GM18519 (cell line): ENCODE measurements around the gene YIPF7.

Source experiments
- ATAC-seq: cut with Tn5 transposase; IDR thresholded peaks from one replicate; pipeline ENCODE4 v1.9.1; 2021; ENCODE audit warnings: mild to moderate bottlenecking, moderate library complexity; ENCODE audit not compliant: unreplicated experiment, low FRiP score

Gene YIPF7

DNA sequence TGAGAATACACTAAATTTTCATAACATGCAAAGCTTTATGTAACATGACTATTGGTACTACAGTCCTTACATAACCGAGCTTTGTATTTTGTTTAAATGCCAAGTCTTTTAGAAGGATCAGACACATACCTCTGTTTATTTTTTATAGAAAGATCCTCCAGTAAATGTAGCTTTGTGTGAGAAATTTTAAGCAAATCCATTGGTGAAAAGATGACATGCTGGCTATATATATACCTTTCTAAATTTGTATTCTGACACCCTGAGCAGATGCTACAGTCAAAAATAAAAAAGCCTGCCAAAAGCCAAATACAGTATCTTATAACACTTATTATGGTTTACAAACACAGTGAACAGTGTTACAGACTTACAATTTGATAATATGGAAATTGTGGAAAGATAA is at the start of gene YIPF7:
Gene YIPF7 (minus strand): TSS at position 201 of the 400 bp plus-strand sequence. CDS start 1,525 bp downstream, outside the sequence.
- no peak for ATAC-seq

DNA sequence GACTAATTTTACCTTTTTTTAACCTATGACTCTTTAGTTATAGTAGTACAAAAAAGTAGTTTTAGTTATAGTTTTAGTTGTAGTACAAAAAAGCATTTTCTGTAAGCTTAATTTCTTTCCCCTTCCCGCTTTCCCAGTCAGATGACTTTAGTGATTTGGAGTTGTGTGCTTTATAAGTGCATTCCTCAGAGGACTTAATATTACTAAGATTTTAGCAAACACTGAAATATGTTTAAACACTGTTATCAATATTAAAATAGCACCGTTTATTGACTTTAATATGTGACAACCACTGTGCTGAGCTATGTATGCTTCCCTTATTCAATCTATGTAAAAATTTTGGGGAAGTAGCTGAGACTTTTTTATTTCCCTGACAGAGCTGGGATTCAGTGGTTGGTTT is 49.6 kb upstream of the YIPF7 start:
- no peak for ATAC-seq

DNA sequence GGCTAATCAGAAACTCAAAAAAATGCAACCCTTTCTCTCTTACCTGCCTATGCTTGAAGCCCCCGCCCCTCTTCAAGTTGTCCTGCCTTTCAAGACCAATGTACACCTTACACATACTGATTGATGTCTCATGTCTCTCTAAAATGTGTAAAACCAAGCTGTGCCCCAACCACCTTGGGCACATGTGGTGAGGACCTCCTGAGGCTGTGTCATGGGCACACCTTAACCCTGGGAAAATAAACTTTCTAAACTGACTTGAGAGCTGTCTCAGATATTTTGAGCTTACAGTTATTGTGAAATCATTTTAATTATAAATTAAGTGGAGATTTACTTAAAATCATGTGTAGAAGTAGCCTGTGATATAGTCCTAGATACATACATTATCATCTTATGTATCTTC is 49.0 kb upstream of the YIPF7 start:
- ATAC-seq = no peak

DNA sequence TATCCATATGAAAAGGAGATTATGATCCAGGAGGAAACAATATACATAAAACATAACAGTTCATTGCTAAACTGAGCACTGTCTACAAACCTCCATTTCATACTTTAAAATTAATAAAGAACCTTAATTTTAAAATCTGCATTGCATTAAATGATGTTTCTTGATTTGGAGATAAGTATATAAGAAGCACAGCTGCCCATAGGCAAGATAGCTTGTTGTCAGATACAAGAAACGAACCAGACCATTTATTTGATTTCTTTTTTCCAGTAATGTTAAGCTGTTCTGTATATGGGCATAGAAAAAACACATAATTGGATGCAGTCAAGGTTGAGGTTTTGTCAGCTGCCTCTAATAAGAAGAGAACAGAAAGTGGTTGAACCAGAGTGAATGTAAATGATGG is 33.2 kb upstream of the YIPF7 start:
- ATAC-seq = no peak

DNA sequence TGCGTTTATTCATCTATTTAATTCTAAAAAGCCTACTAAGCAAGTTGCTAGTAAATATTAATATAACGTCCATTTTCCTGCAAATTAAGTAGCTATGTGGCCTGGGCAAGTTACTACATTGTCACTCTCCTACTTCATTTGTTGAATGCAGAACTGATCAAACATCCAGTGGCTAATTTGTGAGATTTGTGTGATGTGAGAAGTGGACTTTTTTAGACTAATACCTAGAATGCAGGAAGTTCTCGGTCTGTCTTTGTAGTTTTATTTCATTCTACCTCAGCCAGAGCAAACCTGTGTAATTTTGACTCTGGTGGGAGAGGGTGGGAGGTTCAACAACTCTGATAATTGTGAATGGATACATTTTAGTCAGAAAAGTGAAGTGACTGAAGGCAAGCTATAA is 27.6 kb upstream of the YIPF7 start:
- ATAC-seq = no peak

DNA sequence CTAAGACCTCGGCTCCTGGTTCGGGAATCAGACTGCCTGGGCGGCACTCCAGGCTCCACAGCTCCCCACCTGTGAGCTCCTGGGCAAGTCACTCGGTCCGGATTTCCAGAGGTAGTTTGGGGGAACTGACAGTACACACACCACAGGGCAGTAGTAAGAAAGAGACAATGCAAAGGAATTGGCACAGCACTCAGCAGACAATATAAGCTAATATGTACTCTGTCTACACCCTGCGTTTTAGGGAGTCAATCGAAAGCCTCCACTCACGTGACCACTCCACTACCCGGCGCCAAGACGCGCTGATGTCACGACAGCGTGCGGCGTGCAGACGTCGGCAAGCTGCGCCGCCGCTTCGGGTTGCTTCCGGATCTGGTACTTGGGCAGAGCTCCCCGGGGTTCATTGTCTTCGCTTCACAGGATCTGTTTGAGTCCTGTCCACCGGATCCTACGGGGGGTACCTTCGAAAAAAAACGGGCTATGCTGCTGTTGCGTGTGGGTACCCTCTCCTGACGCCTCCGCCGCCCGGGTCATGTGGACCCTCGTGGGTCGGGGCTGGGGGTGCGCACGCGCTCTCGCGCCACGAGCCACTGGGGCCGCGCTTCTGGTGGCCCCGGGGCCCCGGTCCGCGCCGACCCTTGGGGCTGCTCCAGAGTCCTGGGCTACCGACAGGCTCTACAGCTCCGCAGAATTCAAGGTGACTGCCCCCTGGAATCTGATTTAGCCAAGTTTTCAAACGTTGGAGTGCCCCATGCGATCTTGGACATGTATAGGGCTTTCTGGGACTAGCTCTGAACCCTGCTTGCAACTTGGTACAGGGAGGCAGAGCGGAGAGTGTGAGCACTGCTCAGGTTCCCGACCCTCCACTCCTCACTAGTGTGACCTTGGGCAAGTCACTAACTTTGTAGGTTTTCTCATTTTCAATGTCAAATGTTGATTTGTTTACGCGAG is 26.9 kb upstream of the YIPF7 start, which contains the start of gene GUF1:
Gene GUF1 (plus strand): TSS at position 327 of the 948 bp plus-strand sequence. CDS start 203 bp downstream, at position 530.
- ATAC-seq = peak; percentile 93

DNA sequence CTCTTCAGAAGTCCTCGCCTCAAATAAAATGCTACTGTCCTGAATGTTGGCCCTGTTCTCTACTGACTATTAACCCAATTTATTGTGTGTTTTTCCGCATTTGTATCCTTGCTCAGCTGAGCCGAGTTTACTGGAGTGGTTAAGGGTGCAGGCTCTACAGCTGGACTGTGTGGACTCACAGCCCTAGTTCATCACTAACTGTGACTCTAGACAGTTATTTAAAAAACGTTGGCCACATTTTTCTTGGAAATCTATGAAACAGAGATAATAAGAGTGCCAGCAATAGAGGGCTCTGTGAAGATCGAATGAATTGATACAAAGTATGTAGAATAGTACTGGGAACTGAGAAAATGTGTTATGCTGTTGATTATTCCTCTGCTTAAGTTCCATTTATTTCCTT is 23.9 kb upstream of the YIPF7 start:
- ATAC-seq = no peak

DNA sequence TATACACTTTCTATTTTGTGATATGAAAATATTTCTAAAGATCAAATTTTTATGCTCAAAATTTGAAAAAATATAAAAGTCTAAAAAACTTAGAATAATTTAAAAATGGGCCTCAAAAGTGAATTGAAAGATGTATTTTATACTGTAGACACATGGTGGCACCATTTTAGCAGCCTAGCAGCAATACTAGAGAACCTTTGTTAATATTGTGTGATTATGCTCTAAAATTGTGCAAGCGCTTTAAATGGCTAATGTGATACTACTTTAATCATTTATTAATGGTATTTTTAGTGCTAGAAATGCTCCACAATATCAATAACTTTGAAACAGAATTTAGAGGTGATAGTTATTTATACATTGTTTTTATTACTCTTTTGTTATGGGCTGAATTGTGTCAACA is 23.0 kb upstream of the YIPF7 start:
- no peak for ATAC-seq

DNA sequence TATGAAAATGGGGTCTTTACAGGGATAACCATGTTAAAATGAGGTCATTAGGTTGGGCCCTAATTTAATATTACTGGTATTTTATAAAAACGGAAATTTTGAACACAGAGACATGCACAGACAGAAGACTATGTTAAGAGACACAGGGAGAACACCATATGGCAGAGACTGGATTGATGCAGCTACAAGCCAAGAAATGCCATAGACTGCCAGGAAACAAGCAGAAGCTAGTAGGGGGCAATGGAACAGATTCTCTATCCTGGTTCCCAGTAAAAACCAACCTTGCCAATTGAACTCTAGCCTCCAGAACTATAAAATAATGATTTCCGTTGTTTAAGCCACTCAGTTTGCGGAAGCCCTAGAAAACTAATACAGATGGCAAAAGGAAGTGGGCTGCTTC is 20.2 kb upstream of the YIPF7 start:
- no peak for ATAC-seq

DNA sequence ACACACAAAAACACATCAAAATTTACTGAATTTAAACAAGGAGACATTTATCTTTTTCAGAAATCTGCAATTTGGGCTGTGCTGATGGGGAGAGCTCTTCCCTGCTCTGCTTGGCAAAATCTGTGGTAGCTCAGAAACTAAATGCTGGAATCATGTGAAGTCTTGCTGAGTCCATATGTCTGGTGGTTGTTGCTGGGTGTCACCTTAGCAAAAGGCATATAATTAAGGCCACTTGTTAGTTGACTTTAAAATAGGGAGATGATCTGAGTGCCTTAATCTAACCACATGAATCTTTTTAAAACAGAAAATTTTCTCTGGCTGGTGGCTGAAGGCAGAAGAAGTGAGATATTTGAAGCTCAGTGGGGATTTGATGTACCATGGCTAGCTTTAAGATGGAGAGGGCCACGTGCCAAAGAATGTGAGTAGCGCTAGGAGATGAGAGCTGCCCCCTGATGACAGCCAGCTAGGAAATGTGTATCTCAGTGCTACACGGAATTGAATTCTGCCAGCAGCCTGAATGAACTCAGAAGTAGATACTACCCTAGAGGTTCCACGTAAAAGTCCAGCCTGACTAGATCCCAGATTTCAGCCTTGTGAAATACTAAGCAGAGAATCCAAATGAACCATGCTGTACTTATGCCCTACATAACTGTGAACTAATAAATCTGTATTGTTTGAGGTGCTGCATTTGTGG is 19.2 kb upstream of the YIPF7 start:
- ATAC-seq = no peak

DNA sequence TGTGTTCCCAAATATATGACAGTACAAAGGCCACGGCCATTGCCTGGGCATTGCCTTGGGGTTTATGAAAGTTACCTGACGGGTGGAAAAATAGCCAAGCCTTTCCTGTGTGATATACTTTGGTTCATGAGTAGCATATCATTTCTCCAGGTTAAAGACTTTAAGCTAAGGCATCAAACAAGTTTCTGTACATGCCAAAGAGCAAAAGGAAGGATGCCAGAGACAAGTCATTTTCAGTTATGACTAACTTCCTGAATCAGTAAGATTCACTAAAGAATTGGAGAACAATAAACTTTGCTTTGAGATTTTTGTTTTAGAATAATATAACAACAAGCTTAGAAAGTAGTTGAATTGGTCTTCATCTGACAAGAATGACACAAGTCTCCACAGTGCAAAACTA is 17.1 kb upstream of the YIPF7 start:
- no peak for ATAC-seq

DNA sequence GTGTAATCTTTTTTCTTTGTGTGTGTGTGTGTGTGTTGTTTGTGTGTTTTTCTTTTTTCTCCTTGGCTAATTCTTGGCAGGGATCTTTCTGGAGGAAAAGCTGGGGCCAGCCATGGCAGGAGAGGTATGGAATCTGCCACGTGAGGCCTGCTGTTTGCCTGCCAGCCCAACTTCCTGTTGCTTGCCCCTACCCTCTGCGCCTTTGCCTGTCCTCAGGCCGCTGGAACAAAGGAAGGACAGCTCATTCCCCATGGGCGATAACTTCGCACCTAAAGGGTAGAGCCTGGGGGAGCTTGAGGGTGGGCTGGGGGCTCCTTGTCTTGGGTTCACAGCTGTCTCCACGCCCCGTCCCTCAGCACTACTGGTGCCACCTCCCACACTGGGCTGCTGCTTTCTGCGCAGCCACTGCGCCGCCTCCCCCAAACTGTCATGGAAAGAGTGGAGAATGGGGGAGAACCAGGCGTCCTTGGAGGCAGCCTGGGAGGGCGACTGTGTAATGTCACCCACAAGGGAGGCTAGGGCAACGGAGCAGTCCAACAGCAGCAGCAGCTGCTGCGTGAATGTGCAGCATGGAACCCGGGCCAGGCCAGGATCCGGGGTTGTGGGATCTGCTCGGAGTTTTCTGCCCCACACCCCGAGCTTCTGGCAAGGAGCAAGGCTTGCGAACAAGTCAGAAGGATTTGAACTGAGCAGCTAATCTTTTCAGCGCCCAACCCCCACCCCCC is 12.3 kb upstream of the YIPF7 start:
- no peak for ATAC-seq

DNA sequence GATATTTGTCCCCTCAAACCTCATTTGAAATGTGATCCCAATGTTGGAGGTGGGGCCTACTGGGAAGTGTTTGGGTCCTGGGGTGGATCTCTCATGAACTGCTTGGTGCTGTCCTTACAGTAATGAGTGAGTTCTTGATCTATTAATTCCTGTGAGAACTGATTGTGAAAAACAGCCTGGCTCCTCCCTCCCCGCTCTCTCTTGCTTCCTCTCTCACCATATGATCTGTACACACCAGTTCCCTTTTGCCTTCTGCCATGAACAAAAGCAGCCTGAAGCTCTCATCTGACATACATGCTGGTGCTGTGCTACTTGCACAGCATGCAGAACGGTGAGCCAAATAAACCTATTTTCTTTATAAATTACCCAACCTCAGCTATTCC is 11.2 kb upstream of the YIPF7 start:
- peak; percentile 88 for ATAC-seq

DNA sequence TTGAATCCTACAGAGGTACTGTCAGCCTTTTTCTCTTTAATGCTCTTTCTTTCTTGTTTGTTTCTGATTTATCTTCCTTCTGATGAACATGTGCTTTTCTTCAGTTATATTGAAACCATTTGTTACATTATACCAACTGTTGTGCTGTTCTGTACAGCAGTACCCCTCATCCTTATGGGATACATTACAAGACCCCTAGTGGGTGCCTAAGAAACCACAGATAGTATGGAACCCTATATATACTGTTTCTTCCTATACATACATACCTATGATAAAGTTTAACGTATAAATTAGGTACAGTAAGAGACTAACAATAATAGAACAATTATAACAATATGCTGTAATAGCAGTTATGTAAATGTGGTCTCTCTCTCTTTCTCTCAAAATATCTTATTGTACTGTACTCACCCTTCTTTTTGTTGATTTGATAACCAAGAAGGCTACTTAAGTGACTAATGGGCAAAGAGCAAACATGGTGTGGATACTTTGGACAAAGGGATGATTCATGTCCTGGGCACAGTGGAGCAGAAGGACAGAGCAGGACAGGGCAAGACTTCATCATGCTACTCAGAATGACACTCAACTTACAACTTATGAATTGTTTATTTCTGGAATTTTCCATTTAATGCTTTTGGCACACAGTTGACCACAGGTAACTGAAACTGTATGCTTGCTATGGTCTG is 10.7 kb upstream of the YIPF7 start:
- no peak for ATAC-seq

DNA sequence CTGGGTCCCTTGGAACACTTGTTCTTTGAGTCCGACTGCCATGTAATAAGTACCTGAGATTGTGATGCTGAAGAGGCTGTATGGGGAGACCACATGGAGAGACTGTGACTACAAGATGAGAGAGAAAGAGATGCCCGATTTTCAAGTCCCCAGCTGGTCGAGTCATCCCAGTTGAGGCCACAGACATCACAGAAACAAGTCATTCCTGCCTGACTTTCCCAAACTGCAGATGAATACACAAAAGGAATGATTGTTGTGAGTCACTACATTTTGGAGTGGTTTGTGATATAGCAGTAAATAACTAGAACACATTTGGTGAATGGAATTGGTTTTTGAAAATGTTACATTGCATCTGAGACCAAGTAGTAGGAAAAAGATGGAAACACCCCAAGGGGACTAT is 9.0 kb upstream of the YIPF7 start:
- no peak for ATAC-seq

DNA sequence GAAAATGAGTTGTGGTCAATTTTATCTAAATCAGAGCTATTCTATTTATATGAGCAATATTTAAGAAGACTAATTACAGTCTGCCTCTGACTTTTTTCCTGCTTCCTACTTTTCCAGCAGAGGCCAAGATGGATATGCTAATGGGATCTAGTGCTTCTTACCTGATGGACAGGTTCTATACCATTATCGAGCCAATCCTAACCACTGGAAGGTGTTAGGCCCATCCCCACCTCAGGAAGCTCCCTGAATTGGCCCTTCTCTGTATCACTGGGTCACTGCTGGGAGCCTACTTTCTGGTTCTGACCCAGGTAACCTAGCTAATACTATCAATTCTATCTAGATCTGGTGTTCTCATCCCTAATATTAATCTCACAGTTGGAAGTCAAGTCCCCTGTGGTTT is 577 bp upstream of the YIPF7 start:
- no peak for ATAC-seq

DNA sequence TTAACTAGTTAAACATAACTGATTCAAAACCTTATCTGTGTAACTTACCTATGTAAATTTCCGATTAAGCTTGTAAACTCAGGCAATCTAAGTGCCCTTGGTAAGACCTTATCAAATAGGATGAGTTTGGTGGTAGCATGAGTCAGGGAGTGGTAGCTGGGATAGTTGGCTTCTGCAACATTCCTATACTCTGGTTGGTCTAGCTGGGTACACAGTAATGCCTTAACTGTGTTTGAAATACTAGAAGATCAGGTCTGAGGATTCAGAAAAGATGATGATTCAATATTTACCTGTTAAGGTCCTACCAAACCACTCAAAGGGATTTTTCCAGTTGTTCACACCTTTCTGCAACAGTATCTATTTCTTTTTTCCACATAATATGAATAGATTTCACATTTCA is 5.3 kb downstream of the YIPF7 start:
- no peak for ATAC-seq

DNA sequence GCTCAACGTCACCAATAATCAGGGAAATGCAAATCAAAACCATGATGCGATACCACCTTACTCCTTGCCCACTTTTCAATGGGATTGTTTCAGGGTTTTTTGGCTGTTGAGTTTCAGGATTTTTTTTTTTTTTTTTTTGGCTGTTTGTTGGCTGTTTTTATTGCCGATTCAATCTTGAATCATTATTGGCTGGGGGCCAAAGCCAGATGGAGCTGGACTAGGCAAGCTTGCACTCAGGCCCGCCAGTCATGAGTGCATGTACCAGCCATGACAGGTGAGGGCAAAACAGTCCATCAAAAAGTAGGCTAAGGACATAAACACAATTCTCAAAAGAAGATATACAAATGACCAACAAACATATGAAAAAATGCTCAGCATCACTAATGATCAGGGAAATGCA is 13.3 kb downstream of the YIPF7 start:
- ATAC-seq = no peak

DNA sequence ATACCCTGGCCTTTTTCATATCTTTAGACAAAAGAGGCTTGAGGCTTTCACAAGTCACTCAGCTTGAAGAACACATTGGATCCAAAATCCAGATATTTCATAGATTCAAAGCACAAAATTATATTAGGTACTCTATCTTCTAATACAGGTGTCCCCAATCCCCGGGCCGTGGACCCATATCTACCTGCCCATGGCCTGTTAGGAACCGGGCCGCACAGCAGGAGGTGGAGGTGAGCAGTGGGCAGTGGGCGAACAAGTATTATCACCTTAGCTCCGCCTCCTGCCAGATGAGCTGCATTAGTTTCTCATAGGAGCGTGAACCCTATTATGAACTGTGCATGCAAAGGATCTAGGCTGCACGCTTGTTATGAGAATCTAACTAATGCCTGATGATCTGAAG is 18.7 kb downstream of the YIPF7 start:
- no peak for ATAC-seq

DNA sequence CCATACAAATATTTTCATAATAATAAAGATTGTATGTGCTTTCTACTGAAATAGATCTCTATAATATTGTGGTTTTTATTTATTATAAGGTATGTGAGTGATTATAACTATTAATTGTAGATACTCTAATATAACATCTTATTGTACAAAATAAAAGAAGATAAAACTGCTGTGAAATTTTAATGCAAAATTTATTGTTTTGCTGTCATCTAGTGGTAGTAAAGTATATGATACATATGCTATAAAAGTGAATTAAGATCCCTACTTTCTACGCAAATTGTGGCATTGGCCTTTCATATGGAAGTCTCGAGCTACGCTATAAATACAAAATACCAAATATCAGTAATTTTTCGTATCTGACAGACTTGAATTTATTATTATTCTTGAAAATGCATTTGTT is 19.3 kb downstream of the YIPF7 start:
- no peak for ATAC-seq
